ENCODE data around the gene ILF3. TPM values are rescaled to one million over a fixed set of nuclear protein-coding genes. Genes with fewer than 3 reads are reported as not detected.

Gene ILF3
- polyA plus RNA-seq, 3 donors: 34.4 to 189 (median 48.1) TPM

DNA sequence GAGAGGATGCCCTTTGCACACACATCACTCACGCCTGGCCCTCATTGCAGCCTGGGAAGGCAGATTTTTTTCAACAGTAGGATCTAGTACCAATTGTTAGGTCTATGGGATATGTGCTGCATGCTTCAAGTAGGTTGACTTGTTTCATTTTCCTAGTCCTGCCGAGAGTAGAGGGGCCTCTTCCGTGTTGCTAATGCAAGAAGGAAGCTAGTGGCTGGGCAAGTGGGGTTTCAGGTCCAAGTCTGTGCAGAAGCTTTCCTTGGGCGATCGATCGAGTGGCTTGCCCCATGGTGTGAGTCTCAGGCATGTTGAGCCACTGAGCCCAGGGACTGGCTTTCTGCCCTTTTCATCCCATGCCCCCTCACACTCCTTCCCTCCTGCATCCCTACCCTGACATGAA is 13.7 kb downstream of the ILF3 start:
- Histone ChIP-seq H3K4me3 (replicated peaks in 1 of 3; ENCODE audit: low read depth in 2 of 3, low read length in 3 of 3) (no peak overlapping the region), H3K27me3 (ENCODE audit: control insufficient read depth in 2 of 2, insufficient read depth in 2 of 2, low read length in 2 of 2) (no peaks in the 10 kb centered on the region), H3K9ac (ENCODE audit: insufficient read depth, low read length, poor library complexity, severe bottlenecking) (no peak overlapping the region), H3K4me1 (ENCODE audit: control insufficient read depth in 1 of 2, insufficient read depth in 2 of 2, low read length in 2 of 2) (peaks cover 6 to 12% of the 10 kb centered on the region in 2 donors), H4K20me1 (ENCODE audit: insufficient read depth, low read length) (peaks cover 99% of the 10 kb centered on the region), H3K4me2 (replicated peaks; ENCODE audit: extremely low read depth, low read length, poor library complexity, severe bottlenecking) (no peak overlapping the region), H3K36me3 (replicated peaks in 1 of 2; ENCODE audit: control insufficient read depth in 1 of 2, insufficient read depth in 2 of 2, low read length in 2 of 2) (peaks cover 25 to 47% of the 10 kb centered on the region in 2 donors), H3K27ac (ENCODE audit: low read depth in 1 of 2, low read length in 2 of 2) (peak overlapping the region in 1 of 2 donors; percentile 1), H3K9me3 (replicated peaks in 1 of 2; ENCODE audit: control insufficient read depth in 1 of 2, insufficient read depth in 1 of 2, low read length in 2 of 2) (no peaks in the 10 kb centered on the region), H3K79me2 (ENCODE audit: insufficient read depth, low read length) (peaks cover 98% of the 10 kb centered on the region), H2AFZ (ENCODE audit: insufficient read depth, low read depth, low read length, poor library complexity, severe bottlenecking) (no peak overlapping the region)
- Mint-ChIP-seq H3K4me3 (no peak overlapping the region), H3K27ac (peak overlapping the region in 3 of 7 donors; percentile 1 to 58 (median 55)), H3K4me1 (peaks cover 27% of the 10 kb centered on the region), H3K27me3 (ENCODE audit: low read depth in 3 of 3) (no peaks in the 10 kb centered on the region), H3K9me3 (no peaks in the 10 kb centered on the region), H3K36me3 (peaks cover 28 to 53% of the 10 kb centered on the region in 2 donors)
- 16% methylated on average over 2 of the region's 6 CpGs for WGBS (ENCODE audit: insufficient coverage)
- no peak for DNase-seq
- intact Hi-C loops (cut with micrococcal nuclease): no loop called here
- no peak for TF ChIP-seq CTCF (IDR thresholded peaks at IDR 0.05)

- 89% methylated on average over 6 of the region's 6 CpGs for WGBS (ENCODE audit: insufficient coverage)
- H3K36me3 Mint-ChIP-seq: peaks cover 36 to 59% of the 10 kb centered on the region in 2 donors
- no peak overlapping the region for H3K4me3 ChIP-seq (replicated peaks in 1 of 3; ENCODE audit: low read depth in 2 of 3, low read length in 3 of 3)
- H3K79me2 ChIP-seq (ENCODE audit: insufficient read depth, low read length): peaks cover 97% of the 10 kb centered on the region
- H4K20me1 ChIP-seq (ENCODE audit: insufficient read depth, low read length): peaks cover 98% of the 10 kb centered on the region
- H3K27ac ChIP-seq (ENCODE audit: low read depth in 1 of 2, low read length in 2 of 2): no peak overlapping the region
- H3K4me2 ChIP-seq (replicated peaks; ENCODE audit: extremely low read depth, low read length, poor library complexity, severe bottlenecking): no peak overlapping the region
- H3K9ac ChIP-seq (ENCODE audit: insufficient read depth, low read length, poor library complexity, severe bottlenecking): no peak overlapping the region
- DNase-seq: no peak
- peaks cover 25% of the 10 kb centered on the region for H3K4me1 Mint-ChIP-seq
- no peaks in the 10 kb centered on the region for H3K27me3 ChIP-seq (ENCODE audit: control insufficient read depth in 2 of 2, insufficient read depth in 2 of 2, low read length in 2 of 2)
- H3K4me3 Mint-ChIP-seq: no peak overlapping the region
- peak overlapping the region in 1 of 7 donors; percentile 48 for H3K27ac Mint-ChIP-seq
- H3K4me1 ChIP-seq (ENCODE audit: control insufficient read depth in 1 of 2, insufficient read depth in 2 of 2, low read length in 2 of 2): peaks cover 6 to 12% of the 10 kb centered on the region in 2 donors
- no peak overlapping the region for H2AFZ ChIP-seq (ENCODE audit: insufficient read depth, low read depth, low read length, poor library complexity, severe bottlenecking)
- TF ChIP-seq CTCF (IDR thresholded peaks at IDR 0.05): no peak
- no peaks in the 10 kb centered on the region for H3K9me3 Mint-ChIP-seq
- H3K9me3 ChIP-seq (replicated peaks in 1 of 2; ENCODE audit: control insufficient read depth in 1 of 2, insufficient read depth in 1 of 2, low read length in 2 of 2): no peaks in the 10 kb centered on the region
- peaks cover 35 to 59% of the 10 kb centered on the region in 2 donors for H3K36me3 ChIP-seq (replicated peaks in 1 of 2; ENCODE audit: control insufficient read depth in 1 of 2, insufficient read depth in 2 of 2, low read length in 2 of 2)
- no peaks in the 10 kb centered on the region for H3K27me3 Mint-ChIP-seq (ENCODE audit: low read depth in 3 of 3)
- intact Hi-C loops (cut with micrococcal nuclease): no loop called here
Observed at GRCh38 chr19:10669246-10669645, 15.1 kb downstream of the ILF3 start.
